Activated T-helper 1 cell treated with Interleukin-2 at 50 U/mL for 16 hours (primary cell): ENCODE measurements around the gene OR2T1.
"Not testable (repeated sequence)": the region's sequence is repeated elsewhere in the genome, so short reads cannot be mapped to it uniquely, and the experiment has no call there.

Experiments
- DNase-seq: peaks from one replicate; pipeline ENCODE4 v3.0.0-alpha.2; 2020; ENCODE audit warnings: low read depth

The OR2T1 gene, protein sequence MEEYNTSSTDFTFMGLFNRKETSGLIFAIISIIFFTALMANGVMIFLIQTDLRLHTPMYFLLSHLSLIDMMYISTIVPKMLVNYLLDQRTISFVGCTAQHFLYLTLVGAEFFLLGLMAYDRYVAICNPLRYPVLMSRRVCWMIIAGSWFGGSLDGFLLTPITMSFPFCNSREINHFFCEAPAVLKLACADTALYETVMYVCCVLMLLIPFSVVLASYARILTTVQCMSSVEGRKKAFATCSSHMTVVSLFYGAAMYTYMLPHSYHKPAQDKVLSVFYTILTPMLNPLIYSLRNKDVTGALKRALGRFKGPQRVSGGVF

DNA sequence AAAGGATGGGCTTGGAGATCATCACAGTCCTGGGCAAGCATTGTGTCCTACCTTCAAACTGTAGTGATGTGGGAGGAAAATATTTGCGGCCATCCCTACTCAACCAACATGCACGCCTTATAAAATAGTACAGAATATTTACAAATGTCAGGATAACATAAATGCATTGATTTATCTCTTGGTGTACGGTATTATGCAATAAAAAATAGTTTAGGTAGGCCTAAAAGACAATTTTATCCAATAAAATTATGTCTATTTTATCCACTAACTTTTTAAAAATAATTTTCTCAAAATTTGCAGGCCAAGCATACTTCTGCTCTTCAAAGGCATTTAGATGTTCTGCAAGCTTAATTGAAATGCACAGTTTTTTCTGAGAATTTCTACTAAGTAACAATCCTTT is at the start of gene OR2T1:
Gene OR2T1 (plus strand): TSS at position 301 of the 400 bp plus-strand sequence. CDS start 3,100 bp downstream, outside the sequence.
- no peak for DNase-seq

DNA sequence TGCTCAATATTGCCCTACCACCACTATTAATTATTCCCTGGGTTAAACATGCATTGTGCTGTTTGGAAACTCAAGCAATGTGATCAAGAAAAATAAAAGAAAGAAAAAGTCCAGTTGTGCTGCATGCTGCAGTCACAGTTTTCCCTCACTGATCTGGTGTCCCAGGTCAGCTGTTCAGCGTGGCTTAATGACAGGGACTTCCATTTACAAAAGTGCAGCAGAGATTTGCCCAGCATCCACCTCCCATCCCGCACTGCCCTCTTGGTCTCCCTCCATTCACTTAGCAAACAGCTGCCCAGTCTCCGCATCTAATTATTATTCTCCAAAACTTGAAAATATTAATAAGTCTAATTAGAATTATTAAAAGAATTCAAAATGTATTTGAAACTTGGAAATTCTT is 43.4 kb upstream of the OR2T1 start:
- no peak for DNase-seq

DNA sequence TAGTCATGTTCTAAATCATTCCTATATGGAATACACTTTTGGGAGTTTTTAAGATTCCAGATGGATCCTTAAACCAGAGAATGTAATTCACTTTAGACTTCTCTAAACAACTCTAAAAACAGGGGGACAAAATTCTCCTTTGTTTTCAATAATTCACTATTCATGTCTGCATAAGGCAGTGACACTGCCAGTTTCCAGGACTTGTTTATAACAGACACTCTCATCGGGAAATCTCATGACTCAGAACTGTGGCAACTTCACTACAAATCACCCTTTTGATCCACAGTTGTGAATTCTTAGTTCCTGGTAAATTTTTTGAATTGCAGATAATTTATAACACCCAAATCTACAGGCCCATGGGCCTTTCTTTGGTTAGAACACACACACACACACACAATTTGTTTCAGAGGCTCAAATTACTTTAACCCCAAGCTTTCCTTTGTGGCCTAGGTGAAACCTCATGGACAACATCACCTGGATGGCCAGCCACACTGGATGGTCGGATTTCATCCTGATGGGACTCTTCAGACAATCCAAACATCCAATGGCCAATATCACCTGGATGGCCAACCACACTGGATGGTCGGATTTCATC is 41.6 kb upstream of the OR2T1 start, which contains the start of gene OR2T4:
Gene OR2T4 (plus strand): TSS at position 545 of the 595 bp plus-strand sequence. CDS start 0 bp downstream, at position 545.
- no peak for DNase-seq

DNA sequence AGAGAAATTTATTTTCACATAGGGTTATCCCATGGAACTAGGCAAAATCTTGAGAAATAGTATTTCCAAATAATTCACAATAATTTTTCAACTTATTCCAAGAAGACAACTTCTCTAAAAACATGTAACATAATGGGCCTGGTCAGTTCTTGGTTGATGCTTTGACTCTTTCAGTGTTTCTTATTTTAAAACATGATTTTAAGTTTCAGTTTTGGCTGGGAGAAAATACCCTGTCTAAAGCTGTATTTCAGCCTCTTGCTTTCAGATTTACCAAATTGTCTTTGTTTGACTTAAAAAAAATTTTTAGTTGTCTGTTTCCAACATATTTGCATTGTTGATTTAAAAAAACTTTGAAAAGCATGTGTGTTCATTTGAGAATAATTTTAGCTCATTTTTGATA is 36.2 kb upstream of the OR2T1 start:
- no peak for DNase-seq

DNA sequence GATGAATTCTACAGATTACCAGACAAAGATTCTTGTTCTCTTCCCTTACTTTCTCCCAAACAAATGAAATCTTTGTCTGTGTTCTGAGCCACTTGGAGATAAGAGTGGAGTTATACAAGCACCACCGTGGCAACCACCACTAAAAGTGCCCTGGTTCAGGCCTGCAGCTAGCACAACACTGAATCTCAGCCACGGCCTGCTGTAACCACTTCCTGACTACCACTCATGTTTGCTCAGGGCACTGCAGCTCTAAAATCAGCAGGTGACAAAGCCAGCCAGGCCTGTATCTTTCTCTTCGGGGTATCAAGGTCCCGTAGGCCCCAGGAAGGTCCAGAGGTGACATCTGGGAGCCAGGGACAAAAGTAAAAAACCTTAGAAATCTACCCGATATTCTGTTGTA is 30.5 kb upstream of the OR2T1 start:
- no peak for DNase-seq

DNA sequence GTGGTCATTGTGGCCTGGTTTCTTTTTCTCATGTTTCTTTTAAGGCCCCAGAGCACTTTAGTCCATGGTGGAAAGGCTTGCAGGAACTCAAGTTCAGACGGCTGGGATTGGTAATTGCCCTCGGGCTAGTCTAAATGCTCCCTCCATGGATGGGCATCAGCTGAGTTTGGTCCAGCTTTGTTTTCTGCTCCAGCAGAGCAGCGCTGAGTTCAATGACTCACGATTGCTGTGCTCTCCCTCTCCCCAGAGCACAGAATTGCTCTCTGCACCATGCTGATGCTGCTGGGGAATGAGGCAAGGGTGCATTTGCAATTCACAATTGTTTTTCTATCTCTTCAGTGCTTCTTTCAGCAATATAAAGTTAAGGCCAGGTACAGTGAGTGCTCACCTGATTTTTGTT is 29.1 kb upstream of the OR2T1 start:
- no peak for DNase-seq

DNA sequence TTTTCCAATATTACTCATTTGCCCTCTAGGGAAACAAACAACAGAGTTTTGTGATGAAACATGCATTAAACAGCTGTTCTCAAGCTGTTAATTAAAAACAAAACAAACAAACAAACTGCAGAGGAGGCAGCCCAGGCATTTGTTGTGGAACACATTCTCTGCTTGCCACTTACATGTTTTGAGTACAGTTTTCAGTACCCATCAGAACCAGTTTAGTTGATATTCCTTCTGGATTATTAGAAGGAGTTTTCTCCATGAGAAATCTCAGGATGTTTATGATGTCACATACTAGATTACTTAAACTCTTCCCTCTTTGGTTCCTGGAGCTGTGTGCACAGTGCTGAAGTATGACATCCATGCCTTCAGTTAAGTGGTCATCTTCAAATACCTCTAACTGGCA is 27.4 kb upstream of the OR2T1 start, which contains the start of gene OR2T6:
Gene OR2T6 (plus strand): TSS at position 301 of the 400 bp plus-strand sequence. CDS start 11,863 bp downstream, outside the sequence.
- DNase-seq, result no peak

DNA sequence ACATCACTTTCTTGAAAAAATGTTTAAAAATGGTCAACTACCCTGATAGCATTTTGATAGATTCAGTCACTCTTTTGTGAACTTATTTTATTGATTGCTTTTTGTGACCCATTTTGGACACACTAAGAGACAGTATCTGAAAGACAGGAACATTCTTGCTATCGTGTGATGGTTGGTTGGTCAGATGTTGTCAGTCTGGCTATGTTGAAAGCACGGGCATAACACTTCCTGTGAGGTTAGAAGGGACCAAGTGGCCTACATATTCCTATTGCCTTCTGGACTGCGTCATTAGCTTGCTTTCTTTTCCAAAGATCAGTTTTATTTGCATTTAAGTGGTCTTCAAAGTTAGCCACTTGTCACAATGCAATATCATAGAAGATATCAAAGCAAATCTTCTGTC is 25.9 kb upstream of the OR2T1 start:
- DNase-seq, result no peak

DNA sequence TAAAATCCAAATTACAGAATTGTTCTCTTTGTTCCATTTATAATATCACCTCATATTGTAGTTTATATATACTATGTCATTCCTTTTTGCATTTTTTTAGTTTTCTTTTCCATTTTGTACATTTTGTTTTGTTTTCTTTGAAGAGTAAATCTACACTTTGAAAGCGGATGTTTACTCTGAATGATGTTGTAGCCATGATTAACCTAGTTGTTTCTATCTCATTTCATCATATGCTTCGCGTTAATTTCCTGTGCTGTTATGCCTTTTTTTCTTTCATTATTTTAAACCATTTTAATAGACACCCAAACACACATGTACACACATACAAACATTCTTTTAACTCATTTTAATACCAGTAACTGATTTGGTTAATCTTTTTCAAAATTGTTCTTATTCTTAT is 22.0 kb upstream of the OR2T1 start:
- no peak for DNase-seq

DNA sequence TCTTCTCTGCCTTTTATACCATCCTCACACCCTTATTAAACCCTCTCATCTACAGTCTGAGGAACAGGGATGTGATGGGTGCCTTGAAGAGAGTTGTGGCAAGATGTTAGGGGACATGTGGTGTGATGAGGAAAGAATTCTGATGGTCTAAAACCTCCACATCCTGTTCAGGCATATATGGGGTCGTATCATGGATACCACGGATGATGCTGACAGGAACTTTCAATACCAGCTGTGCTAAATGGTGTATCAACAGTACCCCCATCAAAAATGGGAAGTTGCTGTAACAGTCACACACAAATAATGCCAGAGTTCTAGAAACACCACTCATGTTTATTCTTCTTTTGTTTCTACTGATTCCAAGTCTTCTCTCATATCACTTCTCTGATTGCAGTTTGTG is 14.4 kb upstream of the OR2T1 start:
- no peak for DNase-seq

DNA sequence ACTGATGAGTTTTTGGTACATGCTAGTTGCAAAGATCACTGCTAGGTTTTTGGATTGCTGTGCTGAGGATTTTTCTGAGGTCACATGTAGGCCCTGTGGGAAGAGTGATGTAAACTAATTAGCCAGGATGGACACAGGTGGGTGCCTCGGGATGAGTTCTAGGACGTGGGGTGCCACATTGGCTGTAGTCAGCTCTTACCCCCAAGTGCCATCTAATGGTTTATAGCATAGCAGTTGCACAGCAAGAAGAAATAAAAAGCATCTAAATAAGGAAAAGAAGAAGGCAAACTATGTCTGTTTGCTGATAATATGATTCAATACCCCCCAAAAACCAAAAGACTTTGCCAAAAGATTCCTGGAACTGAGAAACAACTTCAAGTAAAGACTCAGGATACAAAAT is 9.8 kb upstream of the OR2T1 start:
- DNase-seq, result no peak

DNA sequence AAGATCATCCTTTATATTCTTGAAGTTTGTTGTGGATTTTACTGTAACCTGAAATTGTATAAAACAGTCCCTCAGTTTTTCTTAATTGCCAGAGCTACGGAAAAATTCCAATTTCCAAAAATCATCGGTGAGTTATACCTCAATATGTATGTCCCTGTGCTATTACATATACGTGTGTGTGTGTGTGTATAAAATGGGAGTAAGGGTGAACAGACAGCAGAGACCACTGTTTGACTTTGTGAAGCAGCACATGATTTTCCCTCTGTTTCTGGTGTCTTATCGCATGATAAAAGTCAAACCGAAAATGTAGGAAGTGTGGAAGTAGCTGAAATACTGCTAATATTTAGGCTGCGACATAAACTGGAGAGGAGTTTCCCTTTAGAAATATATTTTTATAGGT is 1.2 kb downstream of the OR2T1 start:
- DNase-seq, result no peak

DNA sequence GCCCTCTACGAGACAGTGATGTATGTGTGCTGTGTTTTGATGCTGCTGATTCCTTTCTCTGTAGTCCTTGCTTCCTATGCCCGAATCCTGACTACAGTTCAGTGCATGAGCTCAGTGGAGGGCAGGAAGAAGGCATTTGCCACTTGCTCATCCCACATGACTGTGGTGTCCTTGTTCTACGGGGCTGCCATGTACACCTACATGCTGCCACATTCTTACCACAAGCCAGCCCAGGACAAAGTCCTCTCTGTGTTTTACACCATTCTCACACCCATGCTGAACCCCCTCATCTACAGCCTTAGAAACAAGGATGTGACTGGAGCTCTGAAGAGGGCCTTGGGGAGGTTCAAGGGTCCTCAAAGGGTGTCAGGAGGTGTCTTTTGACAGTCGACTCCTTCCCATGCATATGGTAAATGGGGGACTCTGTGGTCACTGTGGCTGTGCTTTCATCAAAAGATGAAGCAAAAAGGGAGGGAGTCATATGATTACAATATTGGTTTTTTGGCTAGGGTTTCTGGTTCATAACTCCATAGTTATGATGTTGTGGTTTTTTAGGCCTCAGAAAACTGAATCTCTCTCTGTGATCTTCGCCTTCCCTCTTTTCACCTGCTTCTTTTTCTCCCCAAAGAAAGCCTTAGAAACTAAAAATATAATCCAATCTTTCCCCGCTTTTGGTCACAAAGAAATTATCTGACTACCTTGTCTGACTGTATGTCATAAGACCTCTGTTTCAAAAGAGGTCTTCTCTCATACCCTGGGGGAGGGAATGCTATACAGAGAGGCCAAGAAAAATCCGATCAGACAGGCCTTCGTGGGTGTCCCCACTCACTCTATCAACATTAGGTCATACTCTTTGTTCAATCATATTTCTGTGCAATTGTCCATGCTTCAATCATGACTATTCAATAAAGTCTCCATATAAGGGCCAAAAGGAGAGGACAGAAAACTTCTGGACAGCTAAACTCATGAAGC is 4.2 kb downstream of the OR2T1 start:
- DNase-seq, result no peak

DNA sequence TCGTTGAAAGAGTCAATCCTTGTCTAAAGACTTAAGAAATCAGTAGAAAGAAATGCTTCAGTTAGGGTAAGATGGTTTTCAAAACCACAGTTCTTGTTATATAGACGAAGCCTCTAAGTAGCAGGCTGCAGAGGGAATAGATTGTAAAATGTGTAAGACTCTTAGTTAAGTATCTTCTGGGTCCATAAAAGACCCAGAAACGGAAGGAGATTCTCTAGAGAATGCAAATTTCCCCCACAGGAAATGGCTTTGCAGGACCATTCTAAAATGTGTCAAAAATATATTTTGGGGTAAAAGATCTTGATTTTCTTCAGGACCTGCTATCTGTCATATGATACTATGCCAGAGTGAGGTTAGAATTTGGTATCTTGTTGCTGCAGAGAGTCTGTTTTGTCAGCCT is 13.4 kb downstream of the OR2T1 start:
- no peak for DNase-seq

DNA sequence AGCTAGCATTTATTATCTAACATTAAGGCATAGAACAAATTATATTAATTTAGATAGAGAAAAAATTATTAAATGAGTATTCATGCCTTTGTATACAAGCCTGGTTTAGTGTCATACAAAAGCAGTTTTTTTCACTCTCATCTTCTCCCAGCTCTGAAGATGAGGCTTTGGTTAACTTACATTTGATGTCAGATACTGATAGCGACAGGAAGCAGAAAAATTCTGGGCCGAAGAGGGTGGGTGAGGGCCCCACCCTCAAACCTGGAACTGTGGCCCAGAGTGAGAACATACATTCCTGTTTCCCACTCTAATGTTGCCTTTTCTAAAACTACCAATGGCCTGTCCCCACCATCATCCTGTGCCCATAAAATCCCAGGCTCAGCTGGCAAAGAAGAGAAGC is 15.0 kb downstream of the OR2T1 start:
- DNase-seq, result no peak

DNA sequence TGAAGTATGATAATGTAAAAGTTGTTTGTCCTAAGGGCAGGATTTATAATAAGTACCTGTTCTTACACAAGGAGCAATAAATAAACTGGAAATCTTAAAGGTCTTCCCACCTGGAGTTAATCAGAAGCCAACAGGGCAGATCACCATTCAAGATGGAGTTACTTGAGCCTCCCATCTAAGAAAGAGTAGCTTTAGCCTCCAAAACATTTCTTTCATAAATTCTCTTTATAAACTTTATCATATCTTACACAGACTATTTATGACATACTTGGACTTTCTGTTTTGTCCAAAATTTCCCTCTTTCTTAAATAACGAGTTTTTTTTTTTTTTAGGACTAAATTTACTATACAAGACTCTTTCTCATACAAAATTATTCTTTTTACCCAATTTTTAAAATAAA is 18.5 kb downstream of the OR2T1 start:
- no peak for DNase-seq

DNA sequence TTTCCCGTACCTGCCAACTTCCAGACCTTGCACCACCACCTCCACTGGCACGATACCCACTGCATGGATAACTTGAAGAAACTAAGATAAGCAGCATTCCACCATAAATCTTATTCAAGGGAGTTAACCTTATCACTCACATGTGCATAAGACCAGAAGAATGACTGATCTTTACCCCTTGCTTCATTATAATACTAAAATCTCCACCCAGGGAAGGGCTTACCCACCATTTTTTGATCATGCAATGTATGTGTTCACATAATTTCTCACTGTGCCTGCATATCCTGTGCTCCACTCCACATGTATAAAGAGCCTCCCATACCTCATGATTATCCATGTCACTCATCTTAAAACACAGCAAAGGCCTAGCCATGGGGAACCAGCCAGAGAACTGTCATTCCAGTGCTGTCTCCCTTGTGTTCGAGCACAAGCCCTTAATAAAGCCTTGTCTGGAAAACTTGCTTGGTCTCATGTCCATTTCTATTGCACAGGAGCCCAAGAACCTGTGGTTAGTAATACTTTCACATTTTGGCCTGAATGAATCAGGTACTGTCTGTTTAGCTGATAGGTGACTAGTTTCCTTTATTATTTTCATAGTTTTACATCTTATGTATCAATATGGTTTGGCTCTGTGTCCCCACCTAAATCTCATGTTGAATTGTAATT is 24.8 kb downstream of the OR2T1 start:
- not testable (repeated sequence) for DNase-seq

DNA sequence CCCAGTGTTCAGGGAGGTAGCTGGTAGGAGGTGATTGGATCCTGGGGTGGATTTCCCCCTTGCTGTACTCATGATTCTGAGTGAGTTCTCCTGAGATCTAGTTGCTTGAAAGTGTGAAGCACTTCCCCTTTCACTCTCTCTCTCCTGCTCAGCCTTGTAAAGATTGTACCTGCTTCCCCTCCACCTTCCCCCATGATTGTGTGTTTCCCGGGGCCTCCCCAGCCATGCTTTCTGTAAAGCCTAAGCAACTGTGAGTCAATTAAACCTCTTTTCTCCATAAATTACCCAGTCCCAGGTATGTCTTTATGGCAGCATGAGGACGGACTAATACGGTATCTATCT is 25.3 kb downstream of the OR2T1 start:
- DNase-seq, result not testable (repeated sequence)

DNA sequence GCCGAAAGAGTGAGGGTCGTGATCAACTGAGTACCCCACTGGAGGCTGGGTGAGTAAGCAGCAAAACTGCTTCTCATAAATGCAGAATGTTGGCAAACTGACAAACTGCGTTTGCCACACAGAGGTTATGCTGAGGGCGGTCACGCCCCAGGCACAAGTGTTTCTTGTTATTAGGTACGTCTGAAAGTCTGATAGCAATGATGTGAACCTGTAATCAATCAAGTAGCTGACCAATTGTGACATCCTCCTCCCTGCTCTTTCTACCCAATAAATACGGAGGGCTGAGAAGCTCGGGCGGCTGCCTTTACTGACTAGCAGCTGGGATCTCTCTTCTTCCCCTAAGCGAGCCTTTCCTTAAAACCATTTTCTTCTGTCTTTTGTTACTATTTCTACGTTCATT is 28.8 kb downstream of the OR2T1 start:
- not testable (repeated sequence) for DNase-seq

DNA sequence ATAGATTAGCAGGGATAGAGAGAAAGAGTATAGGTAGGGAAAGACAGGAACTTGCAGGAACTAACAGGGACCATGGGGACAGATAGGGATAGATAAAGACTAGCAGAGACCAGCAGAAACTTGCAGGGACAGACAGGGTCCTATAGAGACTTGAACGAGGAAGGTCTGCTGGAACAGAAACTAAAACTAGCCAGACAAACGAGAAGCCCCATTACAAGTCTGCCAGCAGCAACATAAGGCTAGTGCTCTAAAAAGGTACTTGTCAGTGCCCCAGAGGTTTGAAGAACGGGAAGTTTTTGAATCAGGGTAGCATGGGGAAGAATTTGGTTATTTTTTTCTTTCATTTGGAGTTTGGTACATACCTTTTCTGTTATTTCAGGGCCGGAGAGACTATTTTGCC is 29.4 kb downstream of the OR2T1 start:
- DNase-seq, result not testable (repeated sequence)

DNA sequence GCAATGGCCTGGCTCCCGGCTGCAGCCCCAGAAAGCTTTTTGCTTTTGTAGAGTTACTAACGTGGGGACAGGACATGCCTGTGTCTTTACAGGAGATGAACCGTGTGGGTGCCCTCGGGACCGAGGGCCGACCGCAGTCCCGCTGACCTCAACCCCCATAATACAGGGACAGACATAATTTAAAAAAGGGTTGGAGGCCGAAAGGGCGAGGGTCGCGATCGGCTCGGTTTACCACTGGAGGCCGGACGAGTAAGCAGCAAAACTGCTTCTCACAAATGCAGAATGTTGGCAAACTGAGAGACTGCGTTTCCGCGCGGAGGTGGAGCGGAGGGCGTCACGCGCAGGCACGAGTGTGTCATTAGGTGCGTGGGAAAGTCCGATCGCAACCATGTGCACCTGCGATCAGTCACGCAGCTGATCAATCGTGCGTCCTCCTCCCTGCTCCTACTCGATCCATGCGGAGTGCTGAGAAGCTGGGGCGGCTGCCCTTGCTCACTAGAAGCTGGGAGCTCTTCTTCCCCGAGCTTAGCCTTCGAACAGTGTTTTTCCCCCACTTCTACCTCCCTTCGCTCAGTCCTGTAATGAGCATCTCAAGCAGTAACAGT is 31.1 kb downstream of the OR2T1 start:
- not testable (repeated sequence) for DNase-seq

DNA sequence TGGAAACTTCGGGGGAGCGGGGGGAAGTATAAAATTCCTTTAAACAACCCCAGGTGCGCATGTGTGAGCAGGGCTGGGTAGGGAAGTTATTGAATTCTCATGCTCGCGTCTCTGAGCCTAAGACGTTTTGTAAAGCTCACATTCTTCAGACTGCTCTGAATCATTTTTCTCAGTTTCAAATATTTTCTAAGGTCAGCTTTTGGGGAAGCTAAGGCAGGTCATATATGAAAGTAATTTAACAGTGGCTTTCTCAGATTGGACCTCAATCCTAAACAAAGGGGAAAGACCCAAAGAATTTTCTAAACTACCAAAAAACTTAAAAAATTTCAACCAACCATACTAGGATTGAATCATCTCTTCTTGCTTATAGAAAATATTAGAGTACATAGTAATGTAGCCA is 32.1 kb downstream of the OR2T1 start:
- DNase-seq, result not testable (repeated sequence)
